NCI-H510A treated with DMSO at 0.1 percent for 48 hours (cell line): ENCODE results near the gene IQCH.
"Not testable (repeated sequence)": the region's sequence is repeated elsewhere in the genome, so short reads cannot be mapped to it uniquely, and the experiment has no call there.

Source experiments
- DNase-seq: peaks from one replicate; lab custom pipeline; 2025; lab: John Stamatoyannopoulos, UW

IQCH gene

DNA sequence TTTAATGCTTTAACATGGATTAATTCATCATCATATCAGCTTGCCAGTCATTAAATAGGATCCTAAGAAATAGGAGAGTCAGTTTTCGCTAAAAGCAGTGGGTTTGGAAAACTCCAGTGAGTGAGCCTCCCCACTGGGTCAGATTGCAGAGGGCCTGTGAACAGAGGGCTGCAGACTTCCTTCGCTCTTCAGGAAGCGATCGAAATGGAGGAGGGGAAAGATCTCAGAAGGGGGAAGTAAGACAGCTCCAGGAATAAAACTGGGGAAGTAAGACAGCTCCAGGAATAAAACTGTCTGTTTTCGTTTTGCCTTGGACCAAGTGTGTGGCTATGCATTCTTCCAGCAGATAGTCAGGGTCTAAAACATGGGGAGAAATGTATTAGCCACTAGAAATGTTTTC lies 141.5 kb downstream of the IQCH start:
- DNase-seq: no peak

DNA sequence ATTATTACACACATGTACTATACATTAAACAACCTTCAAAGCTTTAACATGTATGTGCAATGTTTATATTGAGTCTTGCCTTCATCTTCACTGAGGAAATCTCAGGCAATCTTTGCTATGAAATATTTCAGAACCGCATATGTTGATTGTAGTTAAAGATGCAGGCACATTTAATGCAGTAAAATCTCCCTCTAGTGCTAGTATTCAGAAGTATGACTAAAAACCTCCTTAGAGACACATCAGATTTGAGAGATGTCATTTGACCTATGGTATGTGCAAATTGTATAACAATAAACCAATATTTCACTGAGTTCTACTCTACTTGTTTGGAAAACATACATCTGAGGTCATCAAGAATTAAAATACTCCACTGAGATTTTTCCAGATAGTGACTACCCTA lies 142.6 kb downstream of the IQCH start:
- no peak for DNase-seq

DNA sequence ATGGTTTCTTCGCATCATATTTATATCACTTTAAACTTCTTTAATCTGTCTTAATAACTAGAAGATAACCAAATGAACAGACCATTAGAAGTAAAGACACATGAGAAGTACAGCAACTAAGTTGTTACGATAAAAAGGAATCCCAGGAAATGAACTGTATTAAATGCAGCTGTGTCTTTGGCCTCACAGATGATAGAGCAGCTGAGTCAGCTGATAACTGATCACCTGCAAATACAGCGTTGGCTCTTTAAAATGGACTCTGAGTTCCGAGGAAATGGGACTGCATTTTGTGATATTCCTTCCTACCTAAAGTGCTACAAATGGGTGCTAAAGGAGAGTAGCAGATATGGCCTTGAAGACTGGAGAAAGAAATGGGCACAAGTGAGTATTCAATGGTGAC lies 145.3 kb downstream of the IQCH start:
- no peak for DNase-seq

DNA sequence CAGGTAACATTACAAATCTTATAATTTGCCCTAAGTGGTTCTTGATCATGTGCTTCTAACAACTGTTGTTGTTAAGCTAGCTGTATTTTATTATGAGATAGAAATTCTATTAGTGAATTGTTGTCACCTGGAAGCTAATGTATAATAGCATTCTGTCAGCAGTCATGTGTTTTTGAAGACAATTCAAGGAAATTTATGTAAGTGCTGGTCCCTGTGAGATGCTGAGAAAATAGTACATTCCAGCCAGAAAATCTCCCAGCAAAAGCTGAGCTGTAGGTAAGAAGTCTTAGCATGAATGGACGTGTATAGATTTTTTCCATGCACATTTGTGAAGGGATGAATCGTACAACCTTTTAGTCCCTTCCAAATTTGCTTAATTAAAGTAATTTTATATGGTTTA lies 146.3 kb downstream of the IQCH start:
- no peak for DNase-seq

DNA sequence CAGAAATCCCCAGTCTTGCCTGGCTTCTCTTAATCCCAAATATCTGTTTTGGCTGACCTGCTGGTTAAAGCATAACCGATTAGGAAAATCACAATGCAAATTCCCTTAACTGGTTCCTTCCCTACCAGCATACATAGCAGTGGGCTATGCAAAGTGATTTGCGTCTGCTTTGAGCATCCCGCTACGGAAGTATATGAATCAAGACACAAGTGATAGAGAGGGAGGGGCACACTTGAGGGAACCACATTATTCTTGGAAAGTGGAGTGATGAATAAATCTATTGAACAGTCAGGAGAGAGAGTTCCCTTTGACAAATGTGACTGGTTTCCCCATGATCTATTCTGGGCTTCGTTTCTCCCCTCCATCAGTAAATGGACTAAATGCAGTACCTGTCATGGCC lies 146.8 kb downstream of the IQCH start:
- DNase-seq: no peak

DNA sequence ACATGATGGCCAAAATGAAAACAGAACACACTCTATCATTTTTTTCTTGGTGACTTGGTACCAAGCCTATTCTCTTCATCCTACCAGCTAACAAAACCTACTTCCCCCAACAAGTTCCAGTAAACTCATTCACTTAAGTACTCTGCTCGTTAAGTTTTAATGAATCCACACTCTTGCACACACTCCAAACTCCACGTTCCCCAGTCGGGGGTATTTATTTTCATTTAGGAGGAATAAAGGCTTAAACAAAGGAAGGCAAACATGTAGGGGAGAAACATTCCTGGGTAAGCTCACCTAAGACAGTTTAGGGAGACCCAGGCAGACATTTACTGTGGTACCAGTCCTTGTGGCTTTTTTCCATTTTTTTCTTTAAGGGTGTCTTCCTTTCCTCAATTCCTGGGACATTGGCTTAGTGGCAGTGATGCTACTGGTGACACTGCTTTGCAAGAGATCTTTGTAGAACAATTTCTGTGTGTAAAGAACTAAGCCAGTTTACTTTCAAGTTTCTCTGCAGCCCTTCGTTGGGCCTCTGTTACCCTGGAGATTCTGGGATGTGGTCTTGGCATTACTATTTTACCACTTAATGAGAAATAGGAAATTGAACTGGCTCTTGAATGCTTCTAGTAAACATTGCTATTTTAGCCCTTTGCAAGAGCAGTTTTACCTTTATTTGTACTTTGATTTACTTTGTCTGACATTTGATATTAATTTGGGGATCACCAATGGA lies 149.0 kb downstream of the IQCH start:
- DNase-seq: no peak

DNA sequence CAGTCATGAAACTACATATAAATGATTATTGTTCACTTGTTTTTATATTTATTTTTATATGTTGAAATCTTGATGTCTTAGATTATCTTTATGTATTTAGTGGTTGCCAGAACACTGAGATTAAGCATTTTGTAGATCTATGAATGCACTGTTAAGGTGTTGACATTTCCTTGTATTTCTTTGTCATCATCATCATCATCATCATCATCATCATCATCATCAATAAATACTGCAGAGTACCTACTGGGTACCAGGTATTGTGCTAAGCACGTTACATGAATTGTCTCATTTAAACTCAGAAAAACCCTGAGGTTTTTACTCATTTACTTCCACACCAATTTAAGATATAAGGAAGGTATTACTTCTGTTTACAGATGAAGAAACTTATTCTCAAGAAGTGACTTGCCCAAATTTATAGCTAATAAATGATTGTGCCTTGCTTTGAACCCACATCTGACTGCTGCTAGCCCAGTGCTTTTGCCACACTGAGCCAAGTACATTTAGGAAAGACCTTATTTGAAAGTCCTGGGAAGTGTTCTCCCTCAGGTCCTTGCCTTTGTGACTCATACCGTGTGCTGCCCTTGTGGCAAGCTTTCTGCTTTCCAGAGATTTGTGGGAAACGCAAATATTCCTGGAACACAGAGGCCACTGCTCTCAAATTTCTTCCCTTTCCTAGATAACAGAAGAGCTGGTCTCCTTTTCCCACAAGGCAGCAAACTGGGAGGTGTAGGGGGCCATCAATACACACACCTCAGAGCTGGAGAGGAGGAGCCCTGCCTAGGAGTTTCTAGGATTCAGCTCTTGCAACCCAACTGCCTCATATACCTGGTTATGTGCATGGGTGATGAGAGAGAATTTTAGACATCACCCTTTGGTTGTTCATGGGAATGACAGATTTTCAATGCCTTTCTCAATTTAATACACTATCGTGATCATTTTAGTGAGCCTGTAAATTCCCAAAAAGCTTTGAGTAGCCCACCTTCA lies 150.9 kb downstream of the IQCH start:
- DNase-seq: no peak

DNA sequence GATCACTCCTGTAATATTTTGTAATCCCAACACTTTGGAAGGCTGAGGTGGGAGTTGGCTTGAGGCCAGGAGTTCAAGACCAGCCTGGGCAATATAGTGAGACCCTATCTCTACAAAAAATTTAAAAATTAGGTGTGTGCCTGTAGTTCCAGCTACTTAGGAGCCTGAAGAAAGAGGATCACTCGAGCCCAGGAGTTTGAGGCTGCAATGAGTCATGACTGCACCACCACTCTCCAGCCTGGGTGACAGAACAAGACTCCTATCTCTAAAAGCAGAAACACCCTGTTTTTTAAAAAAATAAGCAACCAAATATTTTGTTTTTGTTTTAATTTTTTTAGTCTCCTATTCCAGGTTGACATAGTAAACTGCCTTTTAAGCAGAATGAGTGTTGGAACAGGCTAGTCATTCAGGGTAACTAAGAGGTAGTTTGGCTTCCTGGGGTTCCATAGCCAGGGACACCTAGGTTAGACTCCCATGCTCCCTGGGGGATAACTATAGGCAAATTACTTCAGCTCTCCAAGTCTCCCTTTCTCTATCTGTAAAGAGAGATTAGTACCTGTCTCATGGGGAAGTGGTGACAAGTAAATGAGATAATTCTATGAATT lies 151.8 kb downstream of the IQCH start:
- no peak for DNase-seq

DNA sequence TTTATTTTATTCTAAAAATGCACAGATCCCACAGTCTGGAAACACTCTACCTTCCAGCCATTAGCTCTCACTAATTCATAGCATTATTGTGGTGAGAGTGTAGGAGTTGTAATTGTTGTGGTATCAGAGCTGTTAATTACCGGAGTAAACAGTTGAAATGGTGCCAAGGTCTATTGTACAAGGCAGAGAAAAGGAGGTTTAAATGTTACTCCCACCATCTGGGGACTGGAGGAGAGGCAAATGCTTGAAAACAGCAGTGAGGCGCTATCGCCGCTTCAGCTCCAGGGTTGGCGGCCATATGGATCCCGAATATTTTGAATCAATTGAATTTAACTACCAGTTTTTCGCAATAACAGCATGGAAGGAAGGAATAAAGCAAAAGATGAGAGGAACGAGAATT lies 153.2 kb downstream of the IQCH start:
- no peak for DNase-seq

DNA sequence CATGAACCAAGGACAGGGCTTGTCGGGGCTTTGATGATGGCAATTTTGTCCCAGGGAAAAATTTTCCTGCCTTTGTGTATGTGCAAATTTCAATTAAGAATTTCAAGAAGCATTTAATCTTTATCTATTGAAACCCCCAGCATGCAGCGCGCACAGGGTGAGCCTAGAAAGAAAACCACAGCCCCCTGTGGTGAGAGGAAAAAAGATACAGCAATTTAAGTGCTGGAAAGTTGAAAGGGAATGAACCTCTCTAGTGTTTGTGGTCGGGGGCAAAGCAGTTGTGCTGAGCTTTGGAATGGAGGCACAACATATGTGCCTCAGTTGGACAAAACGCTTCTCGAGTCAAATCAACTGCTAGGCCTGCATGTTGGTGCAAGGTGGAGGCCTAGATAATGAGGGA lies 154.6 kb downstream of the IQCH start:
- DNase-seq: no peak

DNA sequence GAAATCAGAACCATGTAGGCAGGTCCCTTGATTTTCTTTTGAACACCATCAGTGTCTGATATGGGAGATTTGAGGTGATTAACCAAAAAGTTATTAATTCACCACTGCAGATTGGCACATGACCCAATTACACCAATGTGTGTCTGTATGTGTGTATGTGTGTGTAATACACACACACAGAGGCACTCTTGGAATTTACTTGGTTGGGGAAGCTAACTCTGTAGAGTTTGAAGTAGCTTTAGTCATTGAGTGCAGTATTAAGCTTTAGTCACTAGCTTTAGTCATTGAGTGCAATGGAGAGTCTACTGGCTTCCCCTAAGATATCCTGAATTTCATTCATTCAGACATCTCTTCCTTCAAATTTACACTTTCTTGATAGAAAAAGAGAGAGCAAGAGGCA lies 156.9 kb downstream of the IQCH start:
- no peak for DNase-seq

DNA sequence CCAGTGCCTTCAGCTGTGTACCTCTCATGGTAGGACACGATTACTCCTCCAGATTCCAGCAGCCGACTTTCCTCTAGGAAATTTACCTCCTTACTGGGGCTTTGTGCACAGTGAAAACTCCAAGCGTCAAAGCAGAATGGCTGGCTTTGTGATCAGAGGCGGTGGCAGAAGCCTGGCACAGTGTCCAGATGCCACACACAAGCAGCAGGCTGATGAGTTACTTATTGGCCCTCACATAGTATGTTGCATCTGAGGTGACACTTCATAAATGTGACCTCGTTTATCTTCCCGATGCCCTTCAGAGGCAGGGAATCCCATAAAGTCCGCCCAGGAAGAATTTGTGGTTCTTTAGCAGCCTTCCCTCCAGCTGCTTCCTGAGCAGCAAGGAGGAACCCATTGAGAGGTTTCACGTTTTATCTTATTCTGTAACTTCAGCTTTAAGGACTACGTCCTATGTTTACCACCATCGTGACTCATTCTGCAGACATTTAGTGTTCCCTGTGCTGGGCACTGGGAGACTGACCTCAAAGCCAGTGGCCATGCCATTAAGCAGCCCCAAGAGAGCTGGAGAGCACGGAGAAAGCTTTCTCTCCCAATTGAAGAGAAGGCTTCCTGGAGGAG lies 159.3 kb downstream of the IQCH start:
- no peak for DNase-seq

DNA sequence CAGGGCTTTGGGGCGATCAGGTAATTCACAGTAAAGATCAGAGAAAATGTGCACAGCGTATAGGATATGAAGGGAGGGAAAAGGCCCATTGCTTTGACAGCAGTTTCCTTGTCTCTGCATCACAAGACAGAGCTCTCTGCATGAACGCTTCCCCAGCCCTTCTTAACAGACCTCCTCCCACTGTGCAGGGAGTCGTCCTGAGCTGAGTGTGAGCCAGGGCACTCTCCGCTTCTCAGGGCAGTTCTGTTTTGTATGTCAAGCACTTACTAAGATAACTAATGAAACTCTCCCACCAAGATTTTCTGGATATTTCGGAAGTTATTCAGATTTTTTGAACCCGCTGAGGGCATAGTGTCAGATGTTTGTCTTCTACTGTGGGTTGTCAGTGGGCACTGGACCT lies 160.6 kb downstream of the IQCH start:
- DNase-seq: no peak

DNA sequence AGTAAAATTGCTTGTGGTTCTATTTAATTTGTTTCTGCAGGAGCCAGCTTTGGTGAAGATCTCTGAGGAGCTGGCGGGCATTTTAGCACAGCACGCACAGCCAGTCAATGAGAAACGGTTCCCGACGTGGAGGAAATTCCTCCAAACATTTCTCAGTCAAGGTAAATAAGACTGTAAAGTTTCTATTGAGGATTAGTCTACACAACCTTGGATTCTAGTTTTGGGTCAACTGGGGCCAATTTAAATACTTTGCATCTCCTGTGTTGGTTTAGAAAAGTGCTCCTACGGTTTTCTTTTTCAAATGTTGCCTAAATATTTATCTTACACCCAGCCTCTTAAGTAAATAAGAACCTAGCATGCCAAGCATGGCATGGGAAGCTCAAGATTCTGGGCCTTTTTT lies 162.3 kb downstream of the IQCH start:
- DNase-seq: no peak

DNA sequence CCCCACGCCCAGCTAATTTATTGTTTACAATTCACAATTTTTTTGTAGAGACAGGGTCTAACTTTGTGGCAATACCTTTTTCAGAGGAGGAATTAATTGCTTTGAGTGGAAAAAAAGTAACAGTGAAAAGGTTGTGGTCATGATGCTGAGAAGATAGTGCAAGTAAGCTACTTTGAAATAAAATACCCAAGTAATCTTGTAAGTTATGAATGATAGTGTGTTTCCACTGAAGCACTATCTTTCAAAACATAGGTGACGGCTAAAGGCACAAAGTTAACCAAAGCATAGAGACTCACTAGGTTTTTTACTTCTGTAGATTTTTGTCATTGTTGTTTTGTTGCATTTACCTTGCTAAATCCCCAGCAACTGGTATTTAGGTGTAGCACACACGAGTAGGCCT lies 165.1 kb downstream of the IQCH start:
- DNase-seq: no peak

DNA sequence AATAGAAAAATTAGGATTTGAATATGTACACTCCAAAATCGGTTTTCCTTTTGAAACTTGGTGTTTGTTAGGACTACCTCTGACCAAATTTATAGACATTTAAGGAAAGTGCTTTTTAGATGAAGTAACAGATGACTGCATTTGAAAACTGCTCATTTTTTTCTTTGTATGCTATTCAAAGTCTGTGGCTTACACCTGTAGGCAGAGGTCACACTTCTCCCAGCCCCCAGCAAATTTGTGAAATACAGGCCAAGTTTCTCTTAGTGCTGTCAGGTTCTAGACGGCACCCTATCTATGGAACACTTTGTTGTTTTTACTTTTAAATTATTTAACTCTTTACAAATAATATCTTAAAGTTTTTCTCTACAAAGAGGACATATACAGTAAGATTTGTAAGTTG lies 165.6 kb downstream of the IQCH start:
- no peak for DNase-seq

DNA sequence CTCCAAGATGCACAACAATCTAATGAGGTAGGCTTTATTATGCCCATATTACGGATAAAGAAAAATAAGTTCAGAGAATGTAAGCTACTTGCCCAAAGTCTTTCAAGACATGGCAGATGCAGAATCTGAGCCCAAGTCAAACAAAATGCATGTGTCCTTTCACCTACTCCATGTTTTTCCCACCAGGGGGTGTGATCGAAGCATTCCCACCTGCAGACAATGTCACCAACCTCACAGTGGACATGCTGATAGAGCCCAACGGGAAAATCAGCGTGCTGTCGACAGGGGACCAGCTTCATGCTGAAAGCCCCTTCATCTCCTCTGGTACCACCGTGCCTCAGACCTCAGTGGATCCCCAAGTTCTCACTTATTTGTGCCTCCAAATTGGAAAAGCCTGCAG lies 166.5 kb downstream of the IQCH start:
- no peak for DNase-seq

DNA sequence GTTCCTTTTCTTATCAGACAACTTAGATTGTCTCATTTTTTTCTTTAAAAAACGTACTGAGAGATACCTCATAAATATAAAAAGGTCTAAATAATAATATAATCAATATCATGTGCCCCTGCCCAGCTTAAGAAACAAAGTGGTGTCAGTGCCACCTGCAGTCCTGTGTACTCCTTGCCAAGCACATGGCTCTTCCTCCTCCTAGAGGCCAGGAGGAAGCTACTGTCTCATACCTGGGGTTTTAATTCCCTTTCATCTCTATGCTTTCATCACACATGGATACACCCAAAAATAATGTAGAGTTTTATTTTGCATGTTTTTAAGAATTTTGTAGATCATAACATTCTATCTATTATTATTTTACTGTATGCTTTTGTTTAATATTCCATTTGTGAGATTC lies 167.7 kb downstream of the IQCH start:
- DNase-seq: no peak

DNA sequence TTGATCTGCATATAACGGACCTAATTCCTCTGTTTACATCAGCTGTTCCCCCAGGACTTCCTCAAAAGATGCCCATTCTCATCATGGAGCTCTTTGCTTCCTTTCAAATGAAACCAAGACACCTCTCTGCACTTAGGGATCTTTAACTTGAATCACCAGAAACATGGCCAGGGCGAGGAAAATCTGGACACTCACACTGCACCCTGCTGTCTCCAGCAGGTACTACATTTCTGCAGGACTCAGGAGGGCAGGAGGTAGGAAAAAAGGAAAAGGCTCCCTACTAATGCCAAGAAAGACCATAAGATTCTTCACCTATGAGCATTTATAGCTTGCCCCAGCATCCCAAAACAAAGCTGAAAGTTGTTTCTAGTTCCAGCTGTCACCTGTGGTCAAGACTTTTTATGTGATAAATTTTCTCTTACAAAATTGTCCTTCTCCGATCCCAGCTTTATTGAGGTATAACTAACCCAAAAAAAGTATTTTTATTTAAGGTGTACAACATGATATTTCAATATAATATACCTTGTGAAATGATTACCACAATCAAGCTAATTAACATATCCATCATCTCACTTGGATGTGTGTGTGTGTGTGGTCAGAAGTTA lies 179.0 kb downstream of the IQCH start:
- no peak for DNase-seq

DNA sequence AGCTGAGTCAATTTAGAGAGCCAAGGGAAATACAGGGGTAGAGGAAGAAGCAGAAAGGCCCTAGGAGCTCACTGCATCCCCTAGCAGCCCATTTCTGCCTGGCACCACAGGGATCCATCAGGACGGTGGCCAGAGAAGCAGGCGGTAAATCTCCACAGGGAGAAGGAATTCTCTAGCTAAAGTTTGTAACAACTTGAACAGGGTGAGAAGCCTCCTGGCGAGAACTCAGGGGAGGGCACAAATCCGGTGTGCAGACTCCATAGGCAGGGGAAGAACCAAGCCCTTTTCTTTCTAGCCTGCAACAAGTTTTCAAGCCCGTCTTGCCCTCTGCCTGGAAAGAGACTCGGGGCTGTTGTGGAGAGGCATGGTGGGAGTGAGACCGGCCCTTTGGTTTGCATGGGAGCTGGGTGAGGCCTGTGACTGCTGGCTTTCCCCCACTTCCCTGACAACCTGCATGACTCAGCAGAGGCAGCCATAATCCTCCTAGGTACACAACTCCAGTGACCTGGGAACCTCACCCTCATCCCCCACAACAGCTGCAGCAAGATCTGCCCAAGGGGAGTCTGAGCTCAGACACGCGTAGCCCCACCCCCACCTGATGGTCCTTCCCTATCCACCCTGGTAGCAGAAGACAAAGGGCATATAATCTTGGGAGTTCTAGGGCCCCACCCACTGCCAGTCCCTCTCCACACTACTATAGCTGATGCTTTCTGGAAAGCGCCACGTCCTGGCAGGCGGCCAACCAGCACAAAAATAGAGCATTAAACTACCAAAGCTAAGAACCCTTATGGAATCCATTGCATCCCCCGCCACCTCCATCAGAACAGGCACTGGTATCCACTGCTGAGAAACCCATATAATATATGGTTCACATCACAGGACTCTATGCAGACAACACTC lies 182.0 kb downstream of the IQCH start:
- DNase-seq: not testable (repeated sequence)

DNA sequence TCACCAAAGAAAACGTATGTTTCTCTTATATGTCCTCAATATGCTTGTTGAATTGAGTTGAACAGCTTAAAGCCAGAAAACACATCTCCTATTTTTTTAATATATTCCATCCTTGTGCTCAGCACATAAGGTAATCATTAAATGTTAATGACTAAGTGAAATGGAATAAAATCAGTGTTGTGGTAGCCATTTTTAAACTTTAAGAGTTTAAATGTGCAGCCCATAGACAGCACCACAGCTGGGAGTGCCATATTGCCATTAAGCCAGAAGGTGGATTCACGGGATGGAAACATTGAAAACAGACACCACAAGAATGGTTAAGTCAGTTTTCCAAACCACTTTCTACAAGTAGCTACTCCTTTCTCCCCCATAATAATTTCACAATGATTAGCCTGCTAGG lies 189.5 kb downstream of the IQCH start:
- no peak for DNase-seq
